Astrocyte (in vitro differentiated cells and primary cell): ENCODE results near the gene FSTL3. TPM values are rescaled to one million over a fixed set of nuclear protein-coding genes. Genes with fewer than 3 reads are reported as not detected.

Experiments
- DNase-seq: peaks from one replicate; pipeline ENCODE4 v3.0.0-alpha.2; 2010; ENCODE audit warnings: low read depth
- FAIRE-seq: peaks from 2 replicates; lab custom pipeline; 2011; peaks lifted over from hg19 to GRCh38; lab: Jason Lieb, UNC
- H2AFZ ChIP-seq: 2 replicates; pipeline ENCODE4 v1.6.0; 2012; ENCODE audit warnings: low read depth, low read length, inconsistent platforms
- H3K27ac ChIP-seq: 2 replicates; pipeline ENCODE4 v1.5.1; 2011; ENCODE audit warnings: low read depth, low read length, inconsistent platforms
- H3K27me3 ChIP-seq: 2 replicates; pipeline ENCODE4 v1.6.0; 2011; ENCODE audit warnings: low read length, inconsistent platforms; ENCODE audit not compliant: insufficient read depth
- H3K36me3 ChIP-seq: 2 replicates; pipeline ENCODE4 v1.5.1; 2011; ENCODE audit warnings: low read length, inconsistent platforms; ENCODE audit not compliant: insufficient read depth
- H3K4me1 ChIP-seq: 2 replicates; pipeline ENCODE4 v1.5.1; 2011; ENCODE audit warnings: low read length, inconsistent platforms; ENCODE audit not compliant: insufficient read depth
- H3K4me2 ChIP-seq: 2 replicates; pipeline ENCODE4 v1.6.0; 2012; ENCODE audit warnings: low read length, inconsistent platforms
- H3K4me3 ChIP-seq: 2 replicates; pipeline ENCODE4 v1.5.1; 2011; ENCODE audit warnings: low read depth, mild to moderate bottlenecking, low read length, inconsistent platforms; ENCODE audit not compliant: insufficient read depth
- H3K79me2 ChIP-seq: 2 replicates; pipeline ENCODE4 v1.6.0; 2012; ENCODE audit warnings: mild to moderate bottlenecking, low read length, inconsistent platforms; ENCODE audit not compliant: insufficient read depth
- H3K9ac ChIP-seq: 2 replicates; pipeline ENCODE4 v1.6.0; 2012; ENCODE audit warnings: mild to moderate bottlenecking, low read length, inconsistent platforms
- H3K9me3 ChIP-seq: 2 replicates; pipeline ENCODE4 v1.5.1; 2012; ENCODE audit warnings: low read depth, mild to moderate bottlenecking, low read length, inconsistent platforms; ENCODE audit not compliant: insufficient read depth
- H4K20me1 ChIP-seq: 2 replicates; pipeline ENCODE4 v1.6.0; 2012; ENCODE audit warnings: low read length, inconsistent platforms; ENCODE audit not compliant: insufficient read depth
- H3K27ac Mint-ChIP-seq: one replicate; pipeline ENCODE4 v1.8.0; 2021; ENCODE audit warnings: mild to moderate bottlenecking, mixed read lengths; ENCODE audit not compliant: unreplicated experiment
- H3K27me3 Mint-ChIP-seq: one replicate; pipeline ENCODE4 v1.8.0; 2021; ENCODE audit warnings: low read depth, mixed read lengths; ENCODE audit not compliant: unreplicated experiment
- H3K36me3 Mint-ChIP-seq: one replicate; pipeline ENCODE4 v1.8.0; 2021; ENCODE audit warnings: low read depth, mixed read lengths; ENCODE audit not compliant: unreplicated experiment
- H3K4me1 Mint-ChIP-seq: one replicate; pipeline ENCODE4 v1.8.0; 2021; ENCODE audit warnings: low read depth, mixed read lengths; ENCODE audit not compliant: unreplicated experiment
- H3K4me3 Mint-ChIP-seq: one replicate; pipeline ENCODE4 v1.8.0; 2021; ENCODE audit warnings: mild to moderate bottlenecking, moderate library complexity, mixed read lengths; ENCODE audit not compliant: unreplicated experiment
- H3K9me3 Mint-ChIP-seq: one replicate; pipeline ENCODE4 v1.8.0; 2021; ENCODE audit warnings: mild to moderate bottlenecking, mixed read lengths; ENCODE audit not compliant: unreplicated experiment
- CTCF ChIP-seq: IDR thresholded peaks from 2 replicates; pipeline ENCODE4 v1.5.1; 2011; ENCODE audit warnings: low read depth, mild to moderate bottlenecking, inconsistent platforms, low read length, moderate library complexity; ENCODE audit not compliant: insufficient read depth
- EZH2 ChIP-seq: IDR thresholded peaks from 2 replicates; pipeline ENCODE4 v1.6.1; 2012; ENCODE audit warnings: mild to moderate bottlenecking, low read length, inconsistent platforms; ENCODE audit not compliant: insufficient read depth
- total RNA-seq: library from RNA; stranded (reverse); gene quantifications from 2 replicates; pipeline ENCODE4 v1.2.1, GENCODE V29; 2021

The FSTL3 gene
- total RNA-seq, 1 donor from 2014 or later = 72.0 TPM

DNA sequence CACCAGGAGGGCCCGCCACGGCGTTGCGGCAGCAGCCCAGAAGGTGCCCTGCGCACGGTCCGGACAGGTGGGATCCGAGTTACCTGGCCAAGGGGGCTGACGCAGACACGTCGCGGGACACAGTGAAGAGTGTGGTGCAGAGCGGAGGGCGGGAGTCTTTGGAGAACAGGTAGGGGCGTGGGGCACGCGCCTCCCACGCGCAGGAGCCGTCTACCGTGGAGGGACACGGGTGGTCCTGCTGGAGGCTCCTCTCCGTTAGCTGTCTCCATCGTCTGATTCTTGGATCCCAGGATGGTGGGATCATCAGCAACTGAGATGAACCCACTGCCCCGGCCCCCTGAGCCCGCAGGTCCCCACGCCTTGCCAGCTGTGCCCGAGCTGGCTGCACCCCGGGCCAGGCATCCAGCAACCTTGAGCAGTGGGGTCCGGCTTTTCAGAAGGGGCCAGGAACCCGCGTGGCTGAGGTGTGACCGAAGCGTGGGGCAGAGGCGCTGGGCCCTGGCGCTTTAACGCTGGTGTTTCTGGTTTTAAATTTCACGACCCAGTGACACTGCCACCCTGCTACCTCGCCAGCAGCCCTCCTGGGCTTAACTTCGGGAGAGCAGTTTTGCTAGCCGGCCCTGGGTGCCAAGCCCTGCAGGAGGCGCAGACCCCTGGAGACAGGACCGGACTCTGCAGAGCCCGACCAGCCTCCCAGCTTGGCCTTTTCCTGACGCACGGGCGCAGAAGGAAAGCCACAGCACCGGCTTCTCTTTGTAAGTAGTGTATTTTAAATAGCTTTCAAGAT lies 29.2 kb upstream of the FSTL3 start:
- no peak overlapping the region for H3K27ac Mint-ChIP-seq
- H3K27me3 Mint-ChIP-seq = no peaks in the 10 kb centered on the region
- no peaks in the 10 kb centered on the region for H3K4me1 ChIP-seq
- no peaks in the 10 kb centered on the region for H3K9me3 ChIP-seq
- FAIRE-seq (no peak), DNase-seq (no peak)
- H3K79me2 ChIP-seq = peaks cover 9% of the 10 kb centered on the region
- H3K4me2 ChIP-seq = no peak overlapping the region
- no peak overlapping the region for H3K4me3 ChIP-seq
- H3K36me3 Mint-ChIP-seq = peaks cover 2% of the 10 kb centered on the region
- no peak overlapping the region for H3K27ac ChIP-seq
- no peak overlapping the region for H3K4me3 Mint-ChIP-seq
- H3K27me3 ChIP-seq = no peaks in the 10 kb centered on the region
- no peak overlapping the region for H2AFZ ChIP-seq
- peaks cover 5% of the 10 kb centered on the region for H4K20me1 ChIP-seq
- no peak overlapping the region for H3K9ac ChIP-seq
- no peaks in the 10 kb centered on the region for H3K9me3 Mint-ChIP-seq
- no peaks in the 10 kb centered on the region for H3K4me1 Mint-ChIP-seq
- TF ChIP-seq CTCF = no peak
- no peak for TF ChIP-seq EZH2
- no peaks in the 10 kb centered on the region for H3K36me3 ChIP-seq

GRCh38 chr19:647566-648284 lies 28.5 kb upstream of the FSTL3 start:
- no peak overlapping the region for H3K27ac ChIP-seq
- H2AFZ ChIP-seq = no peak overlapping the region
- H3K4me1 ChIP-seq = no peaks in the 10 kb centered on the region
- TF ChIP-seq CTCF (no peak), EZH2 (no peak)
- Mint-ChIP-seq H3K4me3 (no peak overlapping the region), H3K4me1 (no peaks in the 10 kb centered on the region), H3K27ac (no peak overlapping the region), H3K36me3 (peaks cover 2% of the 10 kb centered on the region), H3K9me3 (no peaks in the 10 kb centered on the region), H3K27me3 (no peaks in the 10 kb centered on the region)
- no peak overlapping the region for H3K9ac ChIP-seq
- peaks cover 17% of the 10 kb centered on the region for H3K79me2 ChIP-seq
- no peaks in the 10 kb centered on the region for H3K27me3 ChIP-seq
- no peak overlapping the region for H3K4me3 ChIP-seq
- peaks cover 12% of the 10 kb centered on the region for H4K20me1 ChIP-seq
- no peak overlapping the region for H3K4me2 ChIP-seq
- DNase-seq (no peak), FAIRE-seq (no peak)
- no peaks in the 10 kb centered on the region for H3K9me3 ChIP-seq
- H3K36me3 ChIP-seq = no peaks in the 10 kb centered on the region

- H3K9me3 ChIP-seq = no peaks in the 10 kb centered on the region
- H3K4me2 ChIP-seq = no peak overlapping the region
- DNase-seq (no peak), FAIRE-seq (no peak)
- no peak overlapping the region for H3K9ac ChIP-seq
- Mint-ChIP-seq H3K4me1 (no peaks in the 10 kb centered on the region), H3K9me3 (no peaks in the 10 kb centered on the region), H3K27ac (no peak overlapping the region), H3K36me3 (peaks cover 2% of the 10 kb centered on the region), H3K27me3 (no peaks in the 10 kb centered on the region), H3K4me3 (no peak overlapping the region)
- no peaks in the 10 kb centered on the region for H3K36me3 ChIP-seq
- H3K27me3 ChIP-seq = no peaks in the 10 kb centered on the region
- no peak overlapping the region for H2AFZ ChIP-seq
- H4K20me1 ChIP-seq = peaks cover 18% of the 10 kb centered on the region
- TF ChIP-seq EZH2 (no peak), CTCF (no peak)
- no peak overlapping the region for H3K4me3 ChIP-seq
- H3K4me1 ChIP-seq = no peaks in the 10 kb centered on the region
- no peak overlapping the region for H3K27ac ChIP-seq
- peaks cover 23% of the 10 kb centered on the region for H3K79me2 ChIP-seq
Measured at GRCh38 chr19:648305-648704, 27.9 kb upstream of the FSTL3 start.
